GM12864 (cell line): ENCODE measurements around the gene ATG9B.
A peak's percentile ranks its signal among the peaks of the same experiment; 100 is the strongest.

Source experiments
- DNase-seq: peaks from one replicate; pipeline ENCODE4 v3.0.0-alpha.2; 2011; ENCODE audit warnings: low read depth
- H3K4me3 ChIP-seq: 2 replicates; pipeline ENCODE4 v1.5.1; 2011; ENCODE audit warnings: mild to moderate bottlenecking, low read depth, low read length, control low read depth
- TF ChIP-seq, protein P1 (sequence below): IDR thresholded peaks from 2 replicates; pipeline ENCODE4 v1.5.1; 2011; ENCODE audit warnings: low read depth, mild to moderate bottlenecking, moderate library complexity, low read length, control low read depth, inconsistent platforms; ENCODE audit errors: missing control alignments

ATG9B gene

DNA sequence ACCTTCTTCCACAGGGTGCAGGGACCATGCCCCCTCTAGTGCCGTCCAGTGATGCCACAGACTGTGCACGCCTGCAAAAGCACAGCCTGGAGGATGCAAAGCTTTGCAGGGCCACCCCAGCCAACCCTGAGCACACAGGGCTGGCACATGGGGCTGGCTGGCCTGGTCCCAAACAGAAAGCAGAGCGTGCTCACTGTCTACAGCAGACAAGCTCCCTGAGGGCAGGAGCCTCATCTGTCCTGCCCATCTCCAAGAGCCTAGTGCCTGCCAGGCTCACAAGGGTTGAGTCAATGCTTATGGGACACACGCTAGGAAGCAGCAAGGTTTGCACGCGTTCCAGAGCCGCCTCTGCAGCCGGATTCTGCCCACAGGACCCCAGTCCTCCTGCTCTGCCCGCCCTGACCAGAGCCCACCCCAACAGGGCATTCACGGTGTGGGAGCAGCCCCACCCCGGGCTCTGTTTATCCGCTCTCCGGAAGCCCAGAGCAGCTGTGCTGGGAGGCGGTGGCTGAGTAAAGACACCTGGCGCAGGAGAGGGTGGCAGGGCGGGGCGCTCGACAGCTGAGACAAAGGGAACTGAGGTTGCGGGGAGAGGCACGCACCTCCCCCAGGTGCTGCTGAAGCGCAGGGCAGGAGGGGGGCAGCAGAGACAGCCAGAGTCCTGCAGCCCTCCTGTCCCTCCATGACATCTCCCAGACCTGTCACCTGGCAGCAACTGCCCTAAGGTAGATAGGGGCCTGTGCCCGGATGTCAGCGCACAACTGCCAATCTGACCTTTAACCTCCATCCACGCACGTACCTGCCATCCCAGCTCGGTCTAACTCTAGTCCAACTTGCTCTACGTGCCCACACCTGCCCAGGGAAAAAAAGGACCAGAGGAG lies 50.5 kb downstream of the ATG9B start:
- no peak for DNase-seq
- H3K4me3 ChIP-seq: peak overlapping the region; percentile 2; the same call in 1 of the 2 replicates
- TF ChIP-seq, protein P1, sequence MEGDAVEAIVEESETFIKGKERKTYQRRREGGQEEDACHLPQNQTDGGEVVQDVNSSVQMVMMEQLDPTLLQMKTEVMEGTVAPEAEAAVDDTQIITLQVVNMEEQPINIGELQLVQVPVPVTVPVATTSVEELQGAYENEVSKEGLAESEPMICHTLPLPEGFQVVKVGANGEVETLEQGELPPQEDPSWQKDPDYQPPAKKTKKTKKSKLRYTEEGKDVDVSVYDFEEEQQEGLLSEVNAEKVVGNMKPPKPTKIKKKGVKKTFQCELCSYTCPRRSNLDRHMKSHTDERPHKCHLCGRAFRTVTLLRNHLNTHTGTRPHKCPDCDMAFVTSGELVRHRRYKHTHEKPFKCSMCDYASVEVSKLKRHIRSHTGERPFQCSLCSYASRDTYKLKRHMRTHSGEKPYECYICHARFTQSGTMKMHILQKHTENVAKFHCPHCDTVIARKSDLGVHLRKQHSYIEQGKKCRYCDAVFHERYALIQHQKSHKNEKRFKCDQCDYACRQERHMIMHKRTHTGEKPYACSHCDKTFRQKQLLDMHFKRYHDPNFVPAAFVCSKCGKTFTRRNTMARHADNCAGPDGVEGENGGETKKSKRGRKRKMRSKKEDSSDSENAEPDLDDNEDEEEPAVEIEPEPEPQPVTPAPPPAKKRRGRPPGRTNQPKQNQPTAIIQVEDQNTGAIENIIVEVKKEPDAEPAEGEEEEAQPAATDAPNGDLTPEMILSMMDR: no peak

DNA sequence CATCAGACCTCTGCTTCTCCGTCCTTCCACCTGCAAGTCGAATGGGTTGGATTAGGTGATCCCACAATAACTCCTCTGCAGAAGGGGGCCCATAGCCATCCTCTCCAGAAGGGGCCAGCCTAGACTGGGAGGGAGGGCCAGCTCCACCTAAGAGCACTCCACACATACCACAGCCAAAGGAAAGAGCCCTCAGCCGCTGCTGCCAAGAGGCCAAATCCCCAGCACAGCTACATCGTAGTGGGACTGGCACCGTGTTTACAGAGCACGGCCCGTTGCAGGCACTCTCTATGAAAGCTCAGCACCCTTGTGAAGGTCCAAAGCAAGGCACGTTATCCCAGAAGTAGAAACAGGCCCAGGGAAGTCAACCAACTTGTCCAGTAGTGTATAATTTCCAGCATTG lies 51.6 kb downstream of the ATG9B start:
- no peak overlapping the region for H3K4me3 ChIP-seq
- no peak for DNase-seq
- TF ChIP-seq, protein P1: no peak

DNA sequence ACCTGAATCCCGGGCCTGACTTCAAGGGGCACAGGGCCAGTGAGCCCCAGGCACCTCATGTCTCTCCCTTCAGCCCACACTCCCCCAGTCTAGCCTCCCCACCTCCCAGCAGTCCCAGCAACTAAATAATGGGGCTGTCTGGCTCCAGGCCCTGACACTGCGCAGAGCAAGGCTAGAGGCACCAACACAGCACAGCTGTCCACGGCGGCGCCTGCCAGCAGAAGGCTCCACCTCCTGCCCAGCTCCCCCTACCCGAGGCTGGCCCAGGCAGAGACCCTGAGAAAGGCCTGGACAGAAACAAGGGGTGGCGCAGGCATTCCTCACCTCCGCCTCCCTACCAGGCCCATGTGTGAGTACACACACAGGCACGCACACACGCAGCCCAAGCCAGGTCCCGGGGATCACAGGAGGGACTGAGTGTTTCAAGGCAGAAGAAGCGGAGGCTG lies 52.2 kb downstream of the ATG9B start:
- no peak overlapping the region for H3K4me3 ChIP-seq
- TF ChIP-seq, protein P1: no peak
- DNase-seq: no peak

DNA sequence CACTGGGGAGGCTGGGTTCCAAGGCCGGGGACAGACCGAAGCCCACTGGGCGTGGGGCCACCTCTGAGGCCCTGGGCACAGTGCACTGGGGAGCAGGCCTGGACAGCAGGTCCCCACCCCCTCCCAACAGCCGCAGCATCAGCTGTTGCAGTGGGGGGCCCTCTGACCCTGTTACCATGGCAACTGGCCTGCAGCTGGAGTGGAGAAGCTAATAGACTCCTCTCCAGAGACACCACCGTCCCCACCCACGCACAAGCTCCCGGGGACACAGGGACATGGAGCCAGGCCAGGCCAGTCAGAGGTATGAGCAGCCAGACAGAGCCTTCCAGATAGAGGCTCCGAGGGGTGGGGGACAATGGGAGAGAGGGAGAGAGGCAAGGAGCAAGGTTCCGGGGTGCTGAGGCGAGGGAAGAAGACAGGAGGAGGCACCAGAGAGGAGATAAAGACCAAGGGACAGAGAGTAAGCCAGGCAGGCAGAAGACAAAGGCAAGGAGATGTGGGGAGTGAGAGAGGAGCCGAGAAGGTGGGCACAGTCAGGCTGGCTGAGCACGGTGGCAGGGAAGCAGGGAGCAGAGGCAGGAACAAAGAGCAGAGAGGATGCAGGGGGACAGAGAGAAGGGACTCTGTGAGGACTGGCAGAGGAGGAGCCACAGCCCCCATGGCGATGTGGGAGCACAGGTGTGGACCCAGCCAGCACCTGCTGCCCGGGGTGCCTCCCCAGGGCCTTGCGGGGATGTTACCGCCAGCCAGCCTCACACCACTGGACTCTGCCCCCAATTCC lies 52.9 kb downstream of the ATG9B start:
- no peak for DNase-seq
- no peak overlapping the region for H3K4me3 ChIP-seq
- TF ChIP-seq, protein P1: no peak

DNA sequence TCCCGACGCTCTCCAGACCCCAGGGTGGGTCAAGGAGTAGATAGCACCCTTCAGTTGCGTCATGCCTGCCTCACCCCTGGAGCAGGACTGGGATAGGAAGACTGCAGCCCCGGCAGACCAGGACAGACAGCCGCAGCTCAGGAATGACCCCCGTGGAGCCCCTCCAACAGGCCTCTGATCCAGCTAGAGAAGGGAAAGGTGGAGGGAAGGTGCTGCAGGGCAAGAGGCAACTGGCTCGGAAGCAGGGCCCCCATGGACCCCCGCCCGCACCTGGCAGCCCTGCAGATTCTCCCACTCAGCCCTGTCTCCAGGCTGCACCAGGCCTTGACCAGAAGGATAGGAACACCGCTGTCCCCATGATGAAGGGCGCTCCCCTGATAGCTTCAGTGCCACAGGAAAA lies 53.9 kb downstream of the ATG9B start:
- DNase-seq: no peak
- TF ChIP-seq, protein P1: no peak
- H3K4me3 ChIP-seq: no peak overlapping the region

DNA sequence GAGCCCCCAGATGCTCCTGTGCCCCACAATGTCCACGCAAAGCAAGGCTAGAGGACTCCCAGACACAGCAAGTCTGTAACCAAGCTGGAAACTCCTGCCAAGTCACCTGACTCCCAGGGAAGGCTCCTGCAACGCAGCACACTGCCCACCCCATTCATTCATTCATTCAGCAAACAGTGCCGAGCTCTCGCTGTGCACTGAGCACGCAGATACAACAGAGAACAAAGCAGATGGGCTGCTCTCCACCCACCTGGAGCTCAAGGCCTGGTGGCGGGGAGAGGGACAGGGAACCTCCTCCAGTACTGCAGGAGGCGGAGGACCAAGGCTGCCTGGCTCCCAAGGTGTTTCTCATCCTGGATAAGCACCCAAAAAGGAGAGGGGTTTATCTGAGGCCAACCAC lies 54.8 kb downstream of the ATG9B start:
- no peak for DNase-seq
- TF ChIP-seq, protein P1: no peak
- no peak overlapping the region for H3K4me3 ChIP-seq
